RWPE1 (cell line): Measurements from ENCODE around the gene SFMBT2.

Source experiments
- CTCF ChIA-PET: fragments of 350-600 bp; sonication (Branson Sonifier 250); formaldehyde crosslinking; extraction: SDS; loops from one replicate; lab custom pipeline; 2021; lab: Yijun Ruan, JAX
- POLR2A ChIA-PET: fragments of 400-600 bp; formaldehyde crosslinking; extraction: SDS; loops from one replicate; lab custom pipeline; 2020; ENCODE audit warnings: antibody characterized with exemption; ENCODE audit not compliant: low non-redundant PET; lab: Yijun Ruan, JAX
- DNase-seq: peaks from one replicate; pipeline ENCODE4 v3.0.0; 2012; ENCODE audit warnings: low spot score
- H3K27ac ChIP-seq: fragments of 450-650 bp; 2 replicates; pipeline ENCODE4 v1.5.1; 2017
- CTCF ChIP-seq: fragments of 450-650 bp; conservative IDR thresholded peaks from 2 replicates; pipeline ENCODE4 v1.5.1; 2017; ENCODE audit warnings: low read depth, mild to moderate bottlenecking

The SFMBT2 gene

GRCh38 chr10:7205656-7206055 lies 205.2 kb downstream of the SFMBT2 start:
- no peak for DNase-seq
- POLR2A ChIA-PET: no interaction called here
- CTCF ChIA-PET: no interaction called here

GRCh38 chr10:7202793-7203355 lies 208.0 kb downstream of the SFMBT2 start:
- POLR2A ChIA-PET: no interaction called here
- CTCF ChIA-PET: interaction anchor here (1.3 kb wide), 1 partner anchor 11 kb away, joined by 3 read pairs; no protein-coding TSS in a partner anchor
- H3K27ac ChIP-seq: no peak overlapping the region
- DNase-seq: no peak
- TF ChIP-seq CTCF: no peak

More at GRCh38 chr10:7205656-7206055, 205.2 kb downstream of the SFMBT2 start:
- no peak for TF ChIP-seq CTCF
- no peak overlapping the region for H3K27ac ChIP-seq

DNA sequence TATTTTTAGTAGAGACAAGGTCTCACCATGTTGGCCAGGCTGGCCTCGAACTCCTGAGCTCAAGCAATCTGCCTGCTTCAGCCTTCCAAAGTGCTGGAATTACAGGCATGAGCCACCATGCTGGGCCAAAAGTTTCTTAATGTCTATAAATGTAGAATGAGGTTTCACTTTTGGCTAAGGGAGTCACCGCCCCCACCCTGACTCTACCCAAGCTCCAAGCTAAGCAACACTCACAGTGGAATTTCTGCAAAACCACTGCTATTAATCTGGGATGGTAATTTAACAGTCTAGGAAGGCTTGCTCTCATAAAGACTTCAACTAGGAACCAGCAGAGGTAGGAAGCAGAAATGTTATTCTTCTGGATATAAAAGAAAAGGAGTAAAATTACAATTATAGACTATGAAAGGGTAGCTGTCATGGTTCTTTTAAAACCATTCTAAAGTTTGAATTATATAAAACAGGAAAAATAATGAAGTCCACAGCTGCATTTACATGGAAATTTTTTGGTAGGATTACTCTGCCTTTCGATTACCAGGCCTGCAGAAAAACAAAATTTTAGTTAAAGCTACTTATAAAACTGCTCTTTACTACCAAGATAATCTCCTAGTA lies 211.6 kb downstream of the SFMBT2 start:
- DNase-seq: no peak
- no peak overlapping the region for H3K27ac ChIP-seq
- CTCF ChIA-PET: no interaction called here
- no peak for TF ChIP-seq CTCF
- POLR2A ChIA-PET: no interaction called here

DNA sequence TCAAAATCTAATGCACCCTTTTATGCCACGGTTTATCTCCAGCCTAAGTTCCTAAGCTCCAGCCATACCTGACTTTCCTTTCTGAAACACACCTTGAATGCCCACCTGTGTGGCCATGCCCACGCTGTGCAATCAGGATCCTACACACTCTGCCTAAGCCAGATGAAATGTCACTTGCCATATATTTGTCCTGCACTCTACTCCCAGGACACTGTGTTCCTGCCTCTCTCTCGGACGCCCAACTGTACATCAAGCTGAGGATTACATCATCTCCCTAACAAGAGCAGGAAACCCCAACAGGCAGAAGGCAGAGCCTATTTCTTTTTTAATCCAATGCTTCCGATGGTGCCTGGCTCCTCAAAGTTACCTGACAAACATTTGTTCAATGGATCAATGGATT lies 214.6 kb downstream of the SFMBT2 start:
- CTCF ChIA-PET: no interaction called here
- DNase-seq: no peak
- no peak for TF ChIP-seq CTCF
- no peak overlapping the region for H3K27ac ChIP-seq
- POLR2A ChIA-PET: no interaction called here

DNA sequence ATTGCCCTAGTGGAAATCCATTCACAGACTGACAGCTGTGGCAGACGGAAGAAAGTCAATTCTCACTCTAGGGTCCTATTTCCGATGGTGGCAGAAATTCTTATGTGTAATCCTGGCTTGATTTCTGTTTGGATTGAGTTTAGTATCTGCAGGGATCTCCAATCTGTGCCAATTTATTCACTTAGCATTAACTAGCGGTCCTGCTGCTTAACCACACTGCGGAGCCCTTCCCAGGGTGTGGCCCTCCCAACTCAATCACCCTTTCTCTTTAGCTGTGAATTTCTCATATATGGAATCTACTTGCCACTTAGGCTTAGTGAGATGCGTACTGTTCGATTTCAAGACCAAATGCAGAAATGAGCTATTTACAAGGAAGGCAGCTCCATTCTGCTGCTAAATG lies 215.7 kb downstream of the SFMBT2 start:
- no peak for TF ChIP-seq CTCF
- CTCF ChIA-PET: no interaction called here
- POLR2A ChIA-PET: no interaction called here
- no peak overlapping the region for H3K27ac ChIP-seq
- no peak for DNase-seq

DNA sequence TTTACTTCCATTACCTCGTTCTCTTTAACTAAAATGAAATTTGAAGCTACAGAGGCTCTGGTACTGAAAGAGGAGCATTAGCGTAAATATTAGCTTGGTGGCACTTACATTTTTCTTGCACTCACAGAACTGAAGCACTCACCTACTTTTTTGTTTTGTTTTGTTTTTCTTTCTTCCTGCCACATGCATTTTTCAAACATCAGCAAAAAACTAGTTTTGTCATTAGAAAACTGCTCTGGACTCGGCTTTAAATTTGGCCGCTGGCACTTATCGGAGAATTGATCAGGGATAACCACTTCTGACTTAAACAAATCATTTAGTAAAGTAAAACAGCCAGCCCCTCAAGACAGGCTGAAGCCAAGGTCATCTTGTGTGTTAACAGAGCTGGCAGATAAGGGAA lies 216.3 kb downstream of the SFMBT2 start:
- no peak for TF ChIP-seq CTCF
- ChIA-PET CTCF (no interaction called here), POLR2A (no interaction called here)
- no peak for DNase-seq
- no peak overlapping the region for H3K27ac ChIP-seq
